SH-SY5Y (cell line): ENCODE data around the gene ODAM.

Experiments used
- GATA2 ChIP-seq: IDR thresholded peaks from 2 replicates; pipeline ENCODE4 v1.6.1; 2011; ENCODE audit warnings: mild to moderate bottlenecking, low read depth, low read length
- GATA3 ChIP-seq: IDR thresholded peaks from 2 replicates; pipeline ENCODE4 v1.6.1; 2011; ENCODE audit warnings: low read depth, mild to moderate bottlenecking, low read length, moderate library complexity

Gene ODAM

GRCh38 chr4:70195425-70195824, at the start of gene ODAM:
TSS of gene ODAM (plus strand) at chr4:70195725. CDS start at chr4:70196544, 819 bp downstream.
- TF ChIP-seq GATA2 = no peak
- TF ChIP-seq GATA3 = no peak

- TF ChIP-seq GATA3 (no peak), GATA2 (no peak)
Measured at GRCh38 chr4:70151271-70151670, 44.3 kb upstream of the ODAM start.

GRCh38 chr4:70152088-70152487, 43.4 kb upstream of the ODAM start:
- TF ChIP-seq GATA3 (no peak), GATA2 (no peak)

- TF ChIP-seq GATA3 (no peak), GATA2 (no peak)
Measured at GRCh38 chr4:70153937-70154336, 41.6 kb upstream of the ODAM start, which contains the start of gene PRR27. TSS of gene PRR27 (plus strand) at chr4:70154237. CDS start at chr4:70154376, 139 bp downstream.

- TF ChIP-seq GATA3 (no peak), GATA2 (no peak)
Measured at GRCh38 chr4:70158576-70158975, 36.9 kb upstream of the ODAM start.

- no peak for TF ChIP-seq GATA2
- TF ChIP-seq GATA3 = no peak
Measured at GRCh38 chr4:70177090-70177489, 18.4 kb upstream of the ODAM start.

GRCh38 chr4:70178075-70178660, 17.4 kb upstream of the ODAM start:
- TF ChIP-seq GATA2 = no peak
- TF ChIP-seq GATA3 = no peak

GRCh38 chr4:70179811-70180210, 15.7 kb upstream of the ODAM start:
- no peak for TF ChIP-seq GATA2

- no peak for TF ChIP-seq GATA3
- TF ChIP-seq GATA2 = no peak
Measured at GRCh38 chr4:70181864-70182263, 13.7 kb upstream of the ODAM start.

GRCh38 chr4:70182517-70183167, 12.9 kb upstream of the ODAM start:
- TF ChIP-seq GATA2 (no peak), GATA3 (no peak)

- TF ChIP-seq GATA3 (no peak), GATA2 (no peak)
Measured at GRCh38 chr4:70183168-70183939, 12.2 kb upstream of the ODAM start.

- no peak for TF ChIP-seq GATA3
- no peak for TF ChIP-seq GATA2
Measured at GRCh38 chr4:70183940-70184246, 11.6 kb upstream of the ODAM start.

- TF ChIP-seq GATA3 = no peak
- TF ChIP-seq GATA2 = no peak
Measured at GRCh38 chr4:70187216-70187615, 8.3 kb upstream of the ODAM start.

- TF ChIP-seq GATA3 (no peak), GATA2 (no peak)
Measured at GRCh38 chr4:70190579-70190978, 4.9 kb upstream of the ODAM start.

GRCh38 chr4:70191647-70192046, 3.9 kb upstream of the ODAM start:
- TF ChIP-seq GATA3 (no peak), GATA2 (no peak)
